ENCODE measurements around the gene SORCS2. TPM values are rescaled to one million over a fixed set of nuclear protein-coding genes. Genes with fewer than 3 reads are reported as not detected.

SORCS2 gene
- total RNA-seq, 2 experiments from 2014 or later, result 0.07 TPM

- peaks cover 45% of the 10 kb centered on the region for H3K36me3 Mint-ChIP-seq
- H3K9me3 Mint-ChIP-seq, result no peaks in the 10 kb centered on the region
- ChIA-PET POLR2A (no interaction called here), CTCF (interaction anchor here (0.6 to 6.5 kb wide), 8 partner anchors 11 to 216 kb away, joined by 3 to 104 read pairs (median 6); no protein-coding TSS in a partner anchor)
- peaks cover 30% of the 10 kb centered on the region for H3K4me1 Mint-ChIP-seq (ENCODE audit: low read depth)
- no peaks in the 10 kb centered on the region for H3K27me3 Mint-ChIP-seq
- H3K4me3 Mint-ChIP-seq, result no peak overlapping the region
- peak; percentile 48 for DNase-seq
- intact Hi-C loops (cut with micrococcal nuclease), result loop anchor here (1.0 kb wide), 1 partner anchor 8 kb away; no protein-coding TSS in a partner anchor
- H3K27ac Mint-ChIP-seq, result peak overlapping the region; percentile 10
These were observed 579.5 kb downstream of the SORCS2 start for GRCh38 chr4:7771541-7772507.

- H3K27me3 Mint-ChIP-seq, result no peaks in the 10 kb centered on the region
- no peak overlapping the region for H3K4me3 Mint-ChIP-seq
- H3K4me1 Mint-ChIP-seq (ENCODE audit: low read depth), result peaks cover 36% of the 10 kb centered on the region
- H3K9me3 Mint-ChIP-seq, result no peaks in the 10 kb centered on the region
- no peak overlapping the region for H3K27ac Mint-ChIP-seq
- ChIA-PET POLR2A (no interaction called here), CTCF (interaction anchor here (1.3 to 6.0 kb wide), 2 partner anchors 12 to 29 kb away, joined by 6 to 30 read pairs; no protein-coding TSS in a partner anchor)
- no peak for DNase-seq
- H3K36me3 Mint-ChIP-seq, result peaks cover 53% of the 10 kb centered on the region
- intact Hi-C loops (cut with micrococcal nuclease), result no loop called here
These were observed 580.5 kb downstream of the SORCS2 start for GRCh38 chr4:7772711-7773385.

- H3K9me3 Mint-ChIP-seq, result no peaks in the 10 kb centered on the region
- POLR2A ChIA-PET, result no interaction called here
- no peak for DNase-seq
- CTCF ChIA-PET, result interaction anchor here (1.3 to 6.0 kb wide), 3 partner anchors 13 to 29 kb away, joined by 4 to 30 read pairs (median 6); no protein-coding TSS in a partner anchor
- H3K27me3 Mint-ChIP-seq, result no peaks in the 10 kb centered on the region
- H3K27ac Mint-ChIP-seq, result no peak overlapping the region
- intact Hi-C loops (cut with micrococcal nuclease), result no loop called here
- no peak overlapping the region for H3K4me3 Mint-ChIP-seq
- peaks cover 55% of the 10 kb centered on the region for H3K36me3 Mint-ChIP-seq
- H3K4me1 Mint-ChIP-seq (ENCODE audit: low read depth), result peaks cover 41% of the 10 kb centered on the region
These were observed 581.3 kb downstream of the SORCS2 start for GRCh38 chr4:7773401-7774180.

GRCh38 chr4:7774301-7775294 lies 582.3 kb downstream of the SORCS2 start:
- no peaks in the 10 kb centered on the region for H3K27me3 Mint-ChIP-seq
- H3K9me3 Mint-ChIP-seq, result no peaks in the 10 kb centered on the region
- DNase-seq, result no peak
- intact Hi-C loops (cut with micrococcal nuclease), result no loop called here
- no peak overlapping the region for H3K4me3 Mint-ChIP-seq
- H3K27ac Mint-ChIP-seq, result no peak overlapping the region
- ChIA-PET CTCF (interaction anchor here (1.7 to 6.0 kb wide), 2 partner anchors 14 to 28 kb away, joined by 4 to 30 read pairs; no protein-coding TSS in a partner anchor), POLR2A (no interaction called here)
- H3K4me1 Mint-ChIP-seq (ENCODE audit: low read depth), result peaks cover 50% of the 10 kb centered on the region
- peaks cover 56% of the 10 kb centered on the region for H3K36me3 Mint-ChIP-seq

- H3K27me3 Mint-ChIP-seq, result no peaks in the 10 kb centered on the region
- H3K36me3 Mint-ChIP-seq, result peaks cover 57% of the 10 kb centered on the region
- H3K4me3 Mint-ChIP-seq, result no peak overlapping the region
- intact Hi-C loops (cut with micrococcal nuclease), result no loop called here
- no peak for DNase-seq
- ChIA-PET CTCF (interaction anchor here (0.9 to 1.7 kb wide), 2 partner anchors 27 kb away, joined by 3 to 4 read pairs; no protein-coding TSS in a partner anchor), POLR2A (no interaction called here)
- H3K4me1 Mint-ChIP-seq (ENCODE audit: low read depth), result peaks cover 49% of the 10 kb centered on the region
- no peak overlapping the region for H3K27ac Mint-ChIP-seq
- no peaks in the 10 kb centered on the region for H3K9me3 Mint-ChIP-seq
These were observed 583.1 kb downstream of the SORCS2 start for GRCh38 chr4:7775396-7775795.

GRCh38 chr4:7777017-7777710 lies 584.8 kb downstream of the SORCS2 start:
- CTCF ChIA-PET, result interaction anchor here (1.0 to 1.4 kb wide), 2 partner anchors 28 to 211 kb away, joined by 3 to 5 read pairs; no protein-coding TSS in a partner anchor
- DNase-seq, result no peak
- H3K4me3 Mint-ChIP-seq, result no peak overlapping the region
- peaks cover 46% of the 10 kb centered on the region for H3K36me3 Mint-ChIP-seq
- intact Hi-C loops (cut with micrococcal nuclease), result no loop called here
- POLR2A ChIA-PET, result no interaction called here
- H3K4me1 Mint-ChIP-seq (ENCODE audit: low read depth), result peaks cover 49% of the 10 kb centered on the region
- H3K9me3 Mint-ChIP-seq, result no peaks in the 10 kb centered on the region
- H3K27me3 Mint-ChIP-seq, result no peaks in the 10 kb centered on the region
- no peak overlapping the region for H3K27ac Mint-ChIP-seq

GRCh38 chr4:7777871-7778509 lies 585.7 kb downstream of the SORCS2 start:
- H3K27ac Mint-ChIP-seq, result peak overlapping the region; percentile 25
- no peaks in the 10 kb centered on the region for H3K27me3 Mint-ChIP-seq
- H3K9me3 Mint-ChIP-seq, result no peaks in the 10 kb centered on the region
- no peak for DNase-seq
- H3K36me3 Mint-ChIP-seq, result peaks cover 44% of the 10 kb centered on the region
- H3K4me3 Mint-ChIP-seq, result no peak overlapping the region
- CTCF ChIA-PET, result interaction anchor here (1.3 to 2.2 kb wide), 3 partner anchors 15 to 210 kb away, joined by 3 to 11 read pairs (median 5); no protein-coding TSS in a partner anchor
- POLR2A ChIA-PET, result no interaction called here
- intact Hi-C loops (cut with micrococcal nuclease), result no loop called here
- H3K4me1 Mint-ChIP-seq (ENCODE audit: low read depth), result peaks cover 56% of the 10 kb centered on the region

GRCh38 chr4:7778510-7779431 lies 586.4 kb downstream of the SORCS2 start:
- intact Hi-C loops (cut with micrococcal nuclease), result no loop called here
- ChIA-PET POLR2A (no interaction called here), CTCF (interaction anchor here (1.0 to 2.2 kb wide), 3 partner anchors 16 to 26 kb away, joined by 3 to 11 read pairs (median 3); no protein-coding TSS in a partner anchor)
- Mint-ChIP-seq H3K27me3 (no peaks in the 10 kb centered on the region), H3K9me3 (no peaks in the 10 kb centered on the region), H3K4me3 (no peak overlapping the region), H3K4me1 (ENCODE audit: low read depth) (peaks cover 64% of the 10 kb centered on the region), H3K36me3 (peaks cover 44% of the 10 kb centered on the region), H3K27ac (peak overlapping the region; percentile 93)
- DNase-seq, result no peak

- CTCF ChIA-PET, result interaction anchor here (1.0 to 2.2 kb wide), 2 partner anchors 23 to 25 kb away, joined by 3 to 11 read pairs; no protein-coding TSS in a partner anchor
- Mint-ChIP-seq H3K27ac (peak overlapping the region; percentile 93), H3K4me3 (no peak overlapping the region), H3K27me3 (no peaks in the 10 kb centered on the region), H3K36me3 (peaks cover 45% of the 10 kb centered on the region), H3K4me1 (ENCODE audit: low read depth) (peaks cover 69% of the 10 kb centered on the region), H3K9me3 (no peaks in the 10 kb centered on the region)
- intact Hi-C loops (cut with micrococcal nuclease), result no loop called here
- POLR2A ChIA-PET, result no interaction called here
- DNase-seq, result no peak
These were observed 587.1 kb downstream of the SORCS2 start for GRCh38 chr4:7779432-7779768.

Measured in activated CD4-positive, alpha-beta memory T cell treated with anti-CD3 and anti-CD28 coated beads for 36 hours (primary cell).